Stimulated activated CD4-positive, alpha-beta T cell treated with anti-CD3 and anti-CD28 coated beads, Interleukin-2, amount 100 ng/mL, for 48 hours (primary cell): Measurements from ENCODE around the gene KLHDC4.

Source experiments
- DNase-seq, 2 donors: peaks; one replicate each; pipeline ENCODE4 v3.0.0-alpha.2; 2020

The KLHDC4 gene

DNA sequence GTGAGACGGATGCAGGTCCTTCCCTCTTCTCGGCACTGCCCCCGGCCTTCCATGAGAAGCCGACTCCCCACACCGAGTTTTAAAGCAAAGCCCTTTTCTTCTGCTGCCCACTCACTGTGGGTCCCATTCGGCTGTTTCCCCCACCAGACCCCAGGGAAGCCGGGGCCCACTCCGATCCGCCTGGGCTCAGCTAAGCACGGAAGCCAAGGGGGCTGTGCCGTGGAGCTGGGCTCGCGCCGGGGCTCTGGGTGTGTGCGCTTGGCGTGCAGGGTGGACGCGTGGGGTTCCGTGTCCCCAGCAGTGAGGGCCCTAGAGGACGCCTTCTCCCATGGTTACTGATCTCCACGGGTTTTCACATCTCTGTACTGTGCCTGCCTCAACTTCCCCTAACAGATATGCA lies 68.5 kb downstream of the KLHDC4 start:
- no peak for DNase-seq

DNA sequence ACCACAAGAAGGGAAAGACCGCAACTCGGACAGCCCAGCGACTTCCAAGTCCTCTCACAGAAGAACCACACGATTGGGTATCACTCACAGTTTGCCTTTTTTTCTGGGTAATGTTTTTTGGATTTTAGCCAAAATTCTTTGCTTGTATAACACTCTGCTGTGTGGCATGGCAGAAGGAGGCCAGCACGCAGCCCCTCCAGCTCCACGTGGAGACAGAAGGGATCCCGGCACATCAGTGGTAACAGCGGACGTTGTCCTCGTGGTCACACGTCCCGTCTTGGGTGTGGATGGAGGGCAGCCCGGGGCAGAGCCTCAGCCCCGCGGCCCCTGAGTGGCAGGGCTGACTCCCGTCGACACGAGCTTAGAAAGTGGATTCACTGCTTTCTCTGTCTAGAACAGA lies 69.1 kb downstream of the KLHDC4 start:
- DNase-seq: no peak

- DNase-seq: no peak
Measured at GRCh38 chr16:87695534-87695933, 70.3 kb downstream of the KLHDC4 start.

- DNase-seq: no peak
Measured at GRCh38 chr16:87694441-87695125, 71.2 kb downstream of the KLHDC4 start.

DNA sequence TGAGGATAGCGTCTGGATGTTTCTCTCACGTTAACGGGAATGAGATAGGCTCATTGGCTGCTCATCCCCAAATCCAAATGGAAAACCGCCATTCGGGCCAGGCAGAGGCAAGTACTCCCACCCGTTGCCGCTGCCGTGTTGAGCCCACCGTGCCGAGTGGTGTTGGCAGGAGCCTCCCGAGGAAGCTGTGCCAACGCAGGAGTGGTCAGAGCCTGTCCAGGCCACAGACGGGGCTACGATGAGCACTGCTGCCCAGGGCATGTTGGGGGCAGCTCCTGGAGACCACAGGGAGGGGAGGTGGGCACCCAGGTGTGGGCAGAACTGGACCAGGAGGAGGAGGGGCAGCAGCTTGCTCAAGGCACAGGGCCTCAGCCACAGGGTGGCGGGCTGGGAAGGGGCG lies 72.0 kb downstream of the KLHDC4 start:
- DNase-seq: no peak

GRCh38 chr16:87692756-87693155 lies 73.0 kb downstream of the KLHDC4 start:
- DNase-seq: no peak

DNA sequence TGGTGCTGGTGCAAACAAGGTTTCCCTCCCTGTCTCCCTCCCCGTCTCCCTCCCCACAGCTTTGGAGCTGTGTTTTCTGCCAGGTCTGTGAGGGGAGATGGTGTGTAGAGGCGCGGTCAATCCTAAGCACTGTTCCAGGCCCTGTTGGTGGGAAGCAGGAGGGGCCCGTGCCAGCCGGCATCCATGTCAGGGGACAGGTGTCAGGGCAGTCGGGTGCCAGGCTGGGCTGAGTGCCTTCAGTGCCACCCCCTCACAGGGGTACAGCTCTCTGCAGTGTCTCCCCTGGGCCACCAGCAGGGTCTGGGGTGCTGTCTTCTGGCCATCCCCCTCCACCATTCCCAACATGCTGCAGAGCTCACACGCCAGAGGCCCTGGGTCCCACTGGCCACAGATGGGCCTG lies 73.6 kb downstream of the KLHDC4 start:
- no peak for DNase-seq

GRCh38 chr16:87691686-87692079 lies 74.1 kb downstream of the KLHDC4 start:
- no peak for DNase-seq

- DNase-seq: no peak
Measured at GRCh38 chr16:87690911-87691685, 74.7 kb downstream of the KLHDC4 start.

- no peak for DNase-seq
Measured at GRCh38 chr16:87689956-87690465, 75.8 kb downstream of the KLHDC4 start.

- no peak for DNase-seq
Measured at GRCh38 chr16:87688876-87689815, 76.6 kb downstream of the KLHDC4 start.

DNA sequence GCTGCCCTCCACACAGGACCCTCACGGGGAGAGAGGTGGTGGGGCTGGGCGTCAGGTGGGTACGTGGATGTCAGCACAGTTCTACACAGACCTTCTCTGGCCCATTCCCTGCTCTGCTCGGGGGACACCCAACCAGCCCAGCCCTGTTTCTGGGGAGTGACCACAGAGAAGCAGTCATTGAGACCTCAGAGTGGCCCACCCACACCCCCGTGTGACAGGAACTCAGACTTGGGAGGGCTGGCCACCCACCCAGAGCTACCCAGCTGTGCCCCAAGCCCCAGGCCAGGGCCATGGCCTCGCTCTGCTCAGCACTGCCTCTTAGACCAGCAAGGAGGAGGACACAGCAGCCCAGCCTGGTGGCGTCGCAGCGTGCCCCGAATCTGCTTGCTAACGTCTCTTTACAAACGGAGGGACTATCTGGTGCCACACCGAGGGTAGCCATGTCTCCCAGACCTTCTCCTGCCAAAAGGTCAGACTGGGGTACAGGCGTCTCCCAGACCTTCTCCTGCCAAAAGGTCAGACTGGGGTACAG lies 77.7 kb downstream of the KLHDC4 start:
- DNase-seq: no peak

DNA sequence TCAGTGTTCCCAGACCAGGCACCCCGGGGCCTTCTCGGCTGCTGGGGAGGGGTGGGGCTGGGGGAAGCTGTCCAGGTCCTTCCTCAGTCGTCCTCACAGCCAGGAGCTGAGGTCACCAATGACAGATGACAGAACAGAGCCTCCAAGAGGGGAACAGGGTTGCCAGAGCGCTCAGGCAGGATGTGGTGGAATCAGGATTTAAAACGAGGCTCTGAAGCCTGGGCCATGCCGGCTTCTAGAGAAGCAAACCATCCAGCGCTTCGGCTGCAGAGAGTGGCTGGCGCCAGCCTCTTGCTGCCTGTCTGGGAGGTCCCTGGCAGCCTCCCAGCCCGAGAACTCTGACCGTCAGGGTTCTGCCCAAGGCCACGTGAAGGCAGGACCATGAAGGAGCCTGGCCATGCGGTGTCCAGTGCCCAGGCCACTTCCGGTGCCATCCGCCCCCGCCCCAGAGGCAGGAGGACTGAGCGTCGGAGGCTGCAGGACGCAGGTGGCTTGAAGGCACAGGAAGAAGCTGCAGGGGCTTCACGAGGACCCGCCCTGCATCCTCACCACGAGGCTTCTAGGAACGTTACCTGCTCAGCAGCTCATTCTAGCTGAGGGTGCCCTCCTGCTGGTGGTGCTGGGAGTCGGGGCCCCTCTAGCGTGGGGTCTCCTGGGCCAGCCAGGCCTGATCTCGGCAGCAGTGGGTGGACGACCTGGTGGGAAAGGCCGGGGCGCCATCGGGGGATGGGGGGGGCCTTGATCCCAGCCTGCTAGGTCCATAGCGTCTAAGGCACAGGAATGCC lies 78.5 kb downstream of the KLHDC4 start:
- DNase-seq: no peak

- DNase-seq: no peak
Measured at GRCh38 chr16:87686697-87687096, 79.1 kb downstream of the KLHDC4 start.

GRCh38 chr16:87685766-87686165 lies 80.0 kb downstream of the KLHDC4 start:
- no peak for DNase-seq

DNA sequence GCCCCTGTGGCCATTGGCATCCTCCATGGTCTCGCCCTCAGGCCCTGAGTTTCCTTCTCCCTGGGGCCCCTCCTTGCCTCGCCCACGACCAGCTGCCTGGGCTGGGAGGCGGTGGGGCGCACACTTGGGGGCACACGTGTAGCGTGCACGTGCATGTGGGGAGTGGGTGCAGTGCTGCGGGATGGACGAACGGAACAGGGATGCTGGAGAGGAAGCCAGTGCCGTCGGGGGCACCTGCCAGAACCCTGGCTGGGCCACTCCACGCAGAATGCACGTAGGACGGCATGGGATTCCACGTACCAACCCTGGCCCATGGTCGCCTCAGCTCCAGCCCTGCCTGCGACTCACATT lies 80.4 kb downstream of the KLHDC4 start:
- DNase-seq: no peak

- DNase-seq: no peak
Measured at GRCh38 chr16:87684711-87685404, 80.9 kb downstream of the KLHDC4 start.

DNA sequence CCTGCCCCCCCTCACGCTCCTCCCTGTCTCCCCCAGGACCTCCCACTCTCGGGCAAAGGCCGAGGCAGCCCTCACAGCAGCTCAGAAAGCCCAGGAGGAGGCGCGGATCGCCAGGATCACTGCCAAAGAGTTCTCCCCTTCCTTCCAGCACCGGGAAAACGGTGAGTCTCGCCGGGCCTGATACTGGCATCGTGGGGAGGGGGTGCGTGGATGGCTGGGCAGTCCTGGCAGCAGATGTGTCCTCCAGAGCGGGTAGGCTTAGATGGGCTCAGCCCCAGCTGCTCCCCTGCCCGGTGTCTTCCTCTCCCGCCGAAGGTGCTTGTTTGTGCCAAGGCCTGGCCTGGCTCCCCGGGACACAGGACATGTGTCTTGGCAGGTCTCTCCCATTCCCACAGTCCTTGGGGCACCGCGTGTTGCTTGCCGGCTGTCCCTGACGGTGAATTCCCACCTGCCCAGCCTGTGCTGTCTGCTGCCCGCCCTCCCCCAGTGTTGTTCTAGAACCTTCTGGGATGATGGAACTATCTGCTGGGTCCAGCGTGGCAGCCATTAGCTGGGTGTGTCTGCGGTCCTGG lies 81.6 kb downstream of the KLHDC4 start:
- DNase-seq: no peak

DNA sequence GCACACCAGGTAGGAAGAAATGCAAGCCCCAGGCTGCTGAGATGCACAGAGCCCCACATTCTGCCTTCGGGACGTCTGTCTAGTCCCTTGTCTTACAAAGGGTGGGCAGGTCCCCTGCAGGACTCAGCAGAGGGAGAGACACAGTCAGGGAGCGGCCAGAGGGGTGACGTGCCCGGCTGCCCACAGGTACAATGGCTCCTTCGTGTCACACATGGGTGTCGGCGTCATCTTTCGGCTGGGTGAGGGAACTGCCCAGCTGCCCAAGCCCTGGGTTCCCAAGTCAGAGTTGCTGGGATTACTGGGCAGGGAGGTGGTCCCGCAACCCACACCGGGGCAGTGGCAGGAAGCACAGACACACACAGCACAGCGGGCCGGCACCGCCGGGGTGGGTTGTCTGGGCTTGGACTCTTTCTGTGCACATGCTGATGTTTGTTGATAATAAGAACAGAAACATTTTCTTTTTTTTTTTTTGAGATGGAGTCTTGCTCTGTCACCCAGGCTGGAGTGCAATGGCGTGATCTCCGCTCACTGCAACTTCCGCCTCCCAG lies 82.9 kb downstream of the KLHDC4 start:
- DNase-seq: no peak

GRCh38 chr16:87681981-87682570 lies 83.7 kb downstream of the KLHDC4 start:
- DNase-seq: no peak
